WI38 (cell line): ENCODE data around the gene C1QTNF8.

Experiments
- H3K4me3 ChIP-seq: 2 replicates; pipeline ENCODE4 v1.5.1; 2011; ENCODE audit warnings: low read depth, mild to moderate bottlenecking, control low read depth, low read length
- TF ChIP-seq, protein P1 (sequence below): IDR thresholded peaks from 2 replicates; pipeline ENCODE4 v1.5.1; 2012; ENCODE audit warnings: low read depth, mild to moderate bottlenecking, control low read depth, low read length

Gene C1QTNF8

DNA sequence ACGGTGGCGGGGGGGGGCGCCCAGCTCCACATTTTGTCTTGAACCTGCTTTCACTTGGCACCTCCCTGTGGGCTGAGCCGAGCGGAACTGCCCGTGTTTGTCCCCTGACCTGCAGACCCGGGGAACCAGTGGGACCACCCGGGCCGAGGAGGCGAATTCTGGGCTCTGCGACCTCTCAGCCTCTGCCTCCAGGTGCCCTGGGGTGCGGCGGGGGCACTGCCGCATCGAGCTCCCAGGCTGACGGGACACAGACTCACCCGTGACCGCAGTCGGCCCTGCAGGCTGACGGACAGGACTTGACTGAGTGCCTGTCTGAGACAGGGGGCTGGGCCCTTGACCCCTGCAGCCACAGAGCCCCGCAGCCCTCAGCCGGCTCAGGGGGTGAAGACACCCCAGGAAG lies 11.1 kb upstream of the C1QTNF8 start:
- TF ChIP-seq, protein P1, sequence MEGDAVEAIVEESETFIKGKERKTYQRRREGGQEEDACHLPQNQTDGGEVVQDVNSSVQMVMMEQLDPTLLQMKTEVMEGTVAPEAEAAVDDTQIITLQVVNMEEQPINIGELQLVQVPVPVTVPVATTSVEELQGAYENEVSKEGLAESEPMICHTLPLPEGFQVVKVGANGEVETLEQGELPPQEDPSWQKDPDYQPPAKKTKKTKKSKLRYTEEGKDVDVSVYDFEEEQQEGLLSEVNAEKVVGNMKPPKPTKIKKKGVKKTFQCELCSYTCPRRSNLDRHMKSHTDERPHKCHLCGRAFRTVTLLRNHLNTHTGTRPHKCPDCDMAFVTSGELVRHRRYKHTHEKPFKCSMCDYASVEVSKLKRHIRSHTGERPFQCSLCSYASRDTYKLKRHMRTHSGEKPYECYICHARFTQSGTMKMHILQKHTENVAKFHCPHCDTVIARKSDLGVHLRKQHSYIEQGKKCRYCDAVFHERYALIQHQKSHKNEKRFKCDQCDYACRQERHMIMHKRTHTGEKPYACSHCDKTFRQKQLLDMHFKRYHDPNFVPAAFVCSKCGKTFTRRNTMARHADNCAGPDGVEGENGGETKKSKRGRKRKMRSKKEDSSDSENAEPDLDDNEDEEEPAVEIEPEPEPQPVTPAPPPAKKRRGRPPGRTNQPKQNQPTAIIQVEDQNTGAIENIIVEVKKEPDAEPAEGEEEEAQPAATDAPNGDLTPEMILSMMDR = no peak
- no peak overlapping the region for H3K4me3 ChIP-seq

DNA sequence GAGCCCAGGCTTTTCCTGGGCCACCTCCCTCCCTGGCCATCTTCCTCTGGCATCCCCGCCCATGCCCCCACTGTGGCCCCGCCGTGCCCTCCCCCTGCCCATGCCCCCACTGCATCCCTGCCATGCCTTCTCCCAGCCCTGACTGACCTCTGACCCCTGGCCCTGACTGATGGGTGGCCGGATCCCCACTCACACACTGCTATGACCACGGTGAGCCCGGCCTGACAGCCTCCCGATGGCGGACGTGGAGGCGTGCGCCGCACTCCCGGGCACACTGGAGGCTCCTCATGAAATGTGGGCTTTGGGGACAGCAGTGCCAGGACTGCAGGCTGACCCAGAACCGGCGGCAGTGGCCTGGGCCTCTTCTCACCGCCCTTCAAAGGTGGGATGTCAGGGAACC lies 10.6 kb upstream of the C1QTNF8 start:
- no peak overlapping the region for H3K4me3 ChIP-seq
- TF ChIP-seq, protein P1 = no peak

DNA sequence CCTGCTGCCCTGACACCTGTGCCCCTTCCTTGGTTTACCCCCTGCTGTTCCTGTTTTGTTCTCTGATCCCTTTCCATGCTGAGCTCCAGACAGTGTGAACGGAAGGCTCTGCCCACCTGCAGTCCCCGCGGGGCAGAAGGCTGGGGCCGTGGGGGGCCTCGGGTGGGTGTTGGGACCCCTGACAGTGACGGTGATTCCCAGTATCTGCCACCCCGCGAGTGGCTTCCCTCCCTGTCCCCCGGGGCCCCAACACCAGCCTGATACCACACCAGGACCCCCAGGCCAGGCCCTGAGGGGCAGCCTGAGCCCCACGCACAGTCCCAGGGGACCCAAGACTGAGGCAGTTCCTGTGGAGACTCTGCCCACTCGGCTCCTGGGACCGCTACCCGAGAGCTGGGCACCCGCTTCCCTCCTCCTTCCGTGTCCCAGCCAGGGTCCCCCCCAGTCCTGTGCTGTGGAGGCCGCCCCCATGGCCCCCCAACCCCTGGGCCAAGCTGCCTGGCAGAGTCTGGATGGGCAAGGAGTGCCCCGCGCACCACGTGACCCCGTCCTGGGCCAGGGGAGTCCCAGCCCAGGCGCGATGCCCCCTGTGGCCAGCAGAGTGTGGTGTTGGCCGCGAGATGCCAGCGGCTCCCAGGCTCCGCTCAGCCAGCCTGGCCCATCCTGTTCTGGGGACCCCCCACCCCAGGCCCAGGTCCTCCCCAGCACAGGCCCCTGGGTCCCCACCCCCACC lies 10.0 kb upstream of the C1QTNF8 start:
- H3K4me3 ChIP-seq = no peak overlapping the region
- TF ChIP-seq, protein P1 = peak; percentile 86

DNA sequence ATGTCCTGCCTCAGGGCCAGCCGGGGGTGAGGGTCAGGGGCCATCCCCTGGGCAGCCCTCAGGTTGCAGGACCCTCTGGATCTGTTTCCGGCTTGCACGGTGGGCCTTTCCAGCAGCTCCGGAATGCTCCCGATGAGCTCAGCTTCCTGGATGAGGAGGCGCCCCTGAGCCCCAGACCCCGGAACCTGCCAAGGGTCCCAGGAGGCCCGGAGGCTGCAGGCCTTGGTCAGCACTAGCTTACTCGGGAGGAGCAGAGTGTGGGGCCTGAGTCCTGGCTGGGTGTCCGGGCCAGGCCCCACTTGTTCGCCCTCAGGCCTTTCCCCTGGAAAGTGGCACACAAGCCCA lies 7.6 kb upstream of the C1QTNF8 start:
- no peak overlapping the region for H3K4me3 ChIP-seq
- TF ChIP-seq, protein P1 = no peak

DNA sequence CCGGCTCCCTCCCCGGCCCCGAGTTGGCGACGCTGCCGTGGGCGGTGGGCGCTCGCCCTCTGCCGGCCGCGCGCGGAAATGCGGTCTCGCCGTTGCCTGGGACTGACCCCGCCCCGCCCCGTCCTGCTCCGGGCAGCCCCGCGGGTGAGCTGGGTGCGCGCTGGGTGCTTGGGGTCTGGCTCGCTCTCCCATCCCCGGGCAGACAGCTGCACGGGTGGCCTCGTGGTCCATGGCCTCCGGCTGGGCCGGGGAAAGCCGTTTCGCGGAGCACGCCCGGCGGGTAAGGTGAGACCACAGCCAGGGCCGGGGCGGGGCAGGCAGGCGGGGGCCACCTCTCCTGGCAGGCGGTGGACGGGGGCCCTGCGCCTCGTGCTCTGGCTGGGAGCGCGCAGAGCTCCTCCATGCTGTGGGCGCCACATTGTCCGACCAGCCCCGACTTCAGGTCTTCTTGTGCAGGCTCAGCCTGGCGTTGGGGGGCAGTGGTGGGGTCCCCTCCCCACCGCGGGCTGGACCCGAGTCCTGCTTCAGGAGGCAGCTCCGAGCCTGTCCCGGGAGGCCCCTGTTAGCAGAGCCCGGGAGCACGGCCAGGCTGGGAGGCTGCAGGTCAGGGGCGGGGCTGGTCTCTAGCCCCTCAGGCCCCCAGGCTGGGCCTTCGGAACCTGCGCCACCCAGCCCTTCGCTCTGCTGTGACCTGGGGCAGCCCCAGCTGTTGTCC lies 7.0 kb upstream of the C1QTNF8 start:
- TF ChIP-seq, protein P1 = peak; percentile 51
- H3K4me3 ChIP-seq = no peak overlapping the region

DNA sequence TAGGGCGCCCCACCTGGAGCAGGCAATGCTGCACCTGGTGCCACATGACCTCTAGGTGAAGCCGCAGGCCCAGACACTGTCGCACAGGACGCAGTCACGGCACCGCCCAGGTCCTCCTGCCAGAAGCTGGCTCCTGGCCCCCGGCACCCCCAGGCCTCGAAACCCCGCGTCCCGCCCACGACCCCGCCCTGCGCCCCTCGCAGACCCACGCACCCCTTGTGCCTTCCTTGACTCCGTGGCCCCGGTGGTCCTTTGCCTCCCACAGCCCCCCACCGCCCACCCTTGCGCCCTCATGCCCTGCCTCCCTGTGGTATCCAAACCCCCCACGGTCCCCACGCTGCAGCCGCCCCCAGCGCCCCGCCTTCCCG lies 6.3 kb upstream of the C1QTNF8 start:
- TF ChIP-seq, protein P1 = no peak
- no peak overlapping the region for H3K4me3 ChIP-seq

DNA sequence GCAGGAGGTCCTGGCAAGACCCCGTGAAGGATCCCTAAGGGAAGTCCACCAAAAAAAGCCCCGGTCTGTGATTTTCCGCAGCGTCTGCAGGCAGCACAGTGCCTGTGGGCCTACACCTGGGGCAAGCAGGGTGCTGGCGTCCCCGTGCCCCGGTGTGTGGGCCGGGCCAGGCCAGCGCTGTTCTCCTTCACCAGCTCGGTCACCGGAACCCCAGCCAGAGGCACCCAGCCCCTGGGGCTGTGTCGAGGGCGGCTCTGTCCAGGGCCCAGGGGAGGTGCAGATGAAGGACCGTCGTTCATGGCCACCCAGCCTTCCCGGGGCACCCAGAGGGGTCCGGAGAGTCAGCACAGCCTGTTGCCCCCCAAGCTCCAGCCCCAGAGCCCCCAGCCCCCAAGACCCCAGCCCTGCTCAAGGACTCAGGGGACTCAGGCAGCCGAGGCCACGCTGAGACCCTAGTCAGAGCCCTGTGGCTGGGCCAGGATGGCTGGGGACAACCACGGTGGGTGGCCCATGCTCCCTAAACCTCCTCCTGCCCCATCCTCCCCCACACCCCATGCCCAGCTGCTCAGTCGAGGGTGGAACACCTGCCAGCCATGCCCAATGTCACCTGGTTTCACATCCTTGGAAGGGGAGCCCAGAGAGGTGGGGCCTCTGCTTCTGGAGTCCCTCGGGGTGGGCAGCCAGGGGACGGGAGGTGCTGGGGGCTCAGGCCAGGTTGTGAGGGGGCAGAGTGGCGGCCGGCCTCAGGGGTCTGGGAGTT lies 5.7 kb upstream of the C1QTNF8 start:
- no peak overlapping the region for H3K4me3 ChIP-seq
- TF ChIP-seq, protein P1 = no peak
